ENCODE data around the gene MYH15. TPM values are rescaled to one million over a fixed set of nuclear protein-coding genes. Genes with fewer than 3 reads are reported as not detected.

The MYH15 gene
- total and polyA plus RNA-seq, 8 donors, result 0.05 to 0.37 (median 0.11) TPM; not detected in 4

DNA sequence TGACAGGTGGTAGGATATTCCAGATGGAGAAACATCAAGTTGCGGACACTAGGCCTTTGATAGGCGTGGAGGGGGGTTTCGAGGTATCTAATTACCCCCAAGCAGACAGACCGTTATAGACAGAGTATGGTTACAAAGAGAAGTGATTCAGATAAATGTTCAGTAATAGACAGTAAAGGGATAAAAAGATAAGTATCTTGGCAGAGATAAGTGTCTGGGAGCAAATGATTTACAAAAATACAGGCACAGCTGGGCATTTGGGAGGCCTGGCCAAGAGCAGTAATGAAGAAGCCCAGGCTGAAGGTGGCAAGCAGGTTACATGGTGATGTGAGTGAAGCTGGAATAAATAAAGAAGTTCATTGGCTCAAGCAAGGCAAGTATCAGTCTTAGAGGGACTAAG is 659 bp upstream of the MYH15 start:
- H3K4me1 ChIP-seq, result no peaks in the 10 kb centered on the region
- no peaks in the 10 kb centered on the region for H3K9me3 ChIP-seq
- TF ChIP-seq POLR2AphosphoS5 (IDR thresholded peaks at IDR 0.05), result no peak
- TF ChIP-seq, protein P1, sequence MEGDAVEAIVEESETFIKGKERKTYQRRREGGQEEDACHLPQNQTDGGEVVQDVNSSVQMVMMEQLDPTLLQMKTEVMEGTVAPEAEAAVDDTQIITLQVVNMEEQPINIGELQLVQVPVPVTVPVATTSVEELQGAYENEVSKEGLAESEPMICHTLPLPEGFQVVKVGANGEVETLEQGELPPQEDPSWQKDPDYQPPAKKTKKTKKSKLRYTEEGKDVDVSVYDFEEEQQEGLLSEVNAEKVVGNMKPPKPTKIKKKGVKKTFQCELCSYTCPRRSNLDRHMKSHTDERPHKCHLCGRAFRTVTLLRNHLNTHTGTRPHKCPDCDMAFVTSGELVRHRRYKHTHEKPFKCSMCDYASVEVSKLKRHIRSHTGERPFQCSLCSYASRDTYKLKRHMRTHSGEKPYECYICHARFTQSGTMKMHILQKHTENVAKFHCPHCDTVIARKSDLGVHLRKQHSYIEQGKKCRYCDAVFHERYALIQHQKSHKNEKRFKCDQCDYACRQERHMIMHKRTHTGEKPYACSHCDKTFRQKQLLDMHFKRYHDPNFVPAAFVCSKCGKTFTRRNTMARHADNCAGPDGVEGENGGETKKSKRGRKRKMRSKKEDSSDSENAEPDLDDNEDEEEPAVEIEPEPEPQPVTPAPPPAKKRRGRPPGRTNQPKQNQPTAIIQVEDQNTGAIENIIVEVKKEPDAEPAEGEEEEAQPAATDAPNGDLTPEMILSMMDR (IDR thresholded peaks at IDR 0.05), result no peak
- no peak for TF ChIP-seq EP300 (IDR thresholded peaks at IDR 0.05)
- no peak for TF ChIP-seq POLR2A (IDR thresholded peaks at IDR 0.05)
- H3K36me3 ChIP-seq, result no peaks in the 10 kb centered on the region
- WGBS, 5 donors, result 95 to 97% (median 96%) methylated on average over 4 of the region's 4 CpGs
- no peak overlapping the region for H3K27ac ChIP-seq
- intact Hi-C loops (cut with DNase I; ENCODE audit: low total_unique reads), result no loop called here
- no peaks in the 10 kb centered on the region for H3K27me3 ChIP-seq
- no peak overlapping the region for H3K4me3 ChIP-seq
- DNase-seq, result no peak

GRCh38 chr3:108509871-108510270 is 525 bp downstream of the MYH15 start:
- TF ChIP-seq POLR2AphosphoS5 (IDR thresholded peaks at IDR 0.05) (no peak), EP300 (IDR thresholded peaks at IDR 0.05) (no peak), POLR2A (IDR thresholded peaks at IDR 0.05) (no peak)
- TF ChIP-seq, protein P1 (IDR thresholded peaks at IDR 0.05), result no peak
- WGBS, 5 donors, result 68 to 86% (median 82%) methylated on average over 2 of the region's 2 CpGs
- no peak overlapping the region for H3K4me3 ChIP-seq
- no peaks in the 10 kb centered on the region for H3K9me3 ChIP-seq
- H3K36me3 ChIP-seq, result no peaks in the 10 kb centered on the region
- intact Hi-C loops (cut with DNase I; ENCODE audit: low total_unique reads), result no loop called here
- H3K27me3 ChIP-seq, result no peaks in the 10 kb centered on the region
- H3K4me1 ChIP-seq, result no peaks in the 10 kb centered on the region
- DNase-seq, result no peak
- no peak overlapping the region for H3K27ac ChIP-seq

GRCh38 chr3:108509263-108509662 is 1.1 kb downstream of the MYH15 start:
- intact Hi-C loops (cut with DNase I; ENCODE audit: low total_unique reads), result no loop called here
- Histone ChIP-seq H3K4me1 (no peaks in the 10 kb centered on the region), H3K27me3 (no peaks in the 10 kb centered on the region), H3K27ac (no peak overlapping the region), H3K4me3 (no peak overlapping the region), H3K36me3 (no peaks in the 10 kb centered on the region), H3K9me3 (no peaks in the 10 kb centered on the region)
- DNase-seq, result peak in 1 of 2 donors; percentile 23
- whole genome bisulfite sequencing, 5 donors, result 68 to 84% (median 80%) methylated on average over 3 of the region's 3 CpGs
- no peak for TF ChIP-seq POLR2AphosphoS5 (IDR thresholded peaks at IDR 0.05)
- no peak for TF ChIP-seq EP300 (IDR thresholded peaks at IDR 0.05)
- TF ChIP-seq, protein P1 (IDR thresholded peaks at IDR 0.05), result no peak
- no peak for TF ChIP-seq POLR2A (IDR thresholded peaks at IDR 0.05)

DNA sequence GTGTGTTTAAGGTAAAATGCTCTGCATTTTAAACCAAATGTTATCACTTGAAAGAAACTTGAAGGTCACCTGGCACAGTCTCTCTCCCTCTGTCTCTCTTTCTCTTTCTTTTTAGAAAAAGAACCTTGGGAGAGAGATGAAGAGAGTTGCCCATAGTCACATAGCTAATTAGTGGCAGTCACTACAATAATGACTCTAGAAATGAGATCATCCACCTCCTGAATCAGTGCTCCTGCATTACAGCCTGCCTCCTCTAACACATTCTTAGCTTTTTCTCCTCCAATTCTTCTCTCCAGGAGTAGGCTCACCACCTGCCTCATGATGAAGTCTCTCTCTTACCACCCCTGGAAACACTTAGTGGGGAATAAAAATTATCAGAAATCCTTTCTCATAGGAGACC is 2.5 kb downstream of the MYH15 start:
- TF ChIP-seq POLR2AphosphoS5 (IDR thresholded peaks at IDR 0.05) (no peak), EP300 (IDR thresholded peaks at IDR 0.05) (no peak)
- TF ChIP-seq, protein P1 (IDR thresholded peaks at IDR 0.05), result no peak
- H3K36me3 ChIP-seq, result no peaks in the 10 kb centered on the region
- no peak for DNase-seq
- intact Hi-C loops (cut with DNase I; ENCODE audit: low total_unique reads), result no loop called here
- H3K4me1 ChIP-seq, result no peaks in the 10 kb centered on the region
- no peaks in the 10 kb centered on the region for H3K9me3 ChIP-seq
- H3K27me3 ChIP-seq, result no peaks in the 10 kb centered on the region
- no peak overlapping the region for H3K4me3 ChIP-seq
- H3K27ac ChIP-seq, result no peak overlapping the region
